Cardiac muscle cell (in vitro differentiated cells and primary cell): Measurements from ENCODE around the gene ARFRP1. TPM values are rescaled to one million over a fixed set of nuclear protein-coding genes. Genes with fewer than 3 reads are reported as not detected.
A peak's percentile ranks its signal among the peaks of the same experiment; 100 is the strongest.

ENCODE experiments used
- DNase-seq, 2 donors: peaks; one replicate each; pipeline versions ENCODE4 v3.0.0 to v3.0.0-alpha.2; 2010 to 2017; ENCODE audit warnings: low read depth in 1 of 2, low spot score in 1 of 2
- H3K27ac ChIP-seq: fragments of 200-600 bp; sonication (generic); 2 replicates; pipeline ENCODE4 v1.5.1; 2016
- H3K27me3 ChIP-seq: fragments of 200-600 bp; sonication (generic); 2 replicates; pipeline ENCODE4 v1.6.0; 2016; ENCODE audit warnings: control low read depth
- H3K36me3 ChIP-seq: fragments of 200-600 bp; sonication (generic); 2 replicates; pipeline ENCODE4 v1.5.1; 2016; ENCODE audit warnings: control low read depth
- H3K4me1 ChIP-seq: fragments of 200-600 bp; sonication (generic); 2 replicates; pipeline ENCODE4 v1.8.1; 2017; ENCODE audit warnings: low read depth, mild to moderate bottlenecking, mixed run types
- H3K4me3 ChIP-seq: fragments of 200-600 bp; sonication (generic); 2 replicates; pipeline ENCODE4 v1.5.1; 2016; ENCODE audit warnings: mild to moderate bottlenecking
- H3K9me3 ChIP-seq: fragments of 200-600 bp; sonication (generic); 2 replicates; pipeline ENCODE4 v1.5.1; 2017; ENCODE audit warnings: low read depth, mild to moderate bottlenecking, control low read depth
- CTCF ChIP-seq: IDR thresholded peaks from 2 replicates; pipeline ENCODE4 v1.5.1; 2012; ENCODE audit warnings: low read depth, mild to moderate bottlenecking, low read length
- polyA plus RNA-seq: library from polyadenylated mRNA; unstranded; fragments of >200 nt; fragmentation: Nextera tagmentation; extraction: Ambion mirVana; gene quantifications from 2 replicates; pipeline ENCODE4 v1.2.1, GENCODE V29; 2016
- total RNA-seq: library from RNA; depleted of rRNA; stranded (reverse); fragments of >200 nt; gene quantifications from 2 replicates; pipeline ENCODE4 v1.2.3, GENCODE V29; 2016

The ARFRP1 gene
- total and polyA plus RNA-seq, 2 experiments from 2014 or later: 61.3 to 85.1 TPM

GRCh38 chr20:63690003-63690897, 17.5 kb downstream of the ARFRP1 start:
- H3K4me3 ChIP-seq: no peak overlapping the region
- no peak for TF ChIP-seq CTCF
- DNase-seq: no peak
- peaks cover 7% of the 10 kb centered on the region for H3K4me1 ChIP-seq
- H3K27ac ChIP-seq: no peak overlapping the region
- H3K36me3 ChIP-seq: no peaks in the 10 kb centered on the region
- no peaks in the 10 kb centered on the region for H3K27me3 ChIP-seq
- no peaks in the 10 kb centered on the region for H3K9me3 ChIP-seq

- Histone ChIP-seq H3K27ac (no peak overlapping the region), H3K36me3 (no peaks in the 10 kb centered on the region), H3K9me3 (no peaks in the 10 kb centered on the region), H3K27me3 (no peaks in the 10 kb centered on the region), H3K4me1 (peaks cover 7% of the 10 kb centered on the region), H3K4me3 (no peak overlapping the region)
- no peak for TF ChIP-seq CTCF
- no peak for DNase-seq
Measured at GRCh38 chr20:63689046-63690002, 18.5 kb downstream of the ARFRP1 start.

- no peak for DNase-seq
- no peaks in the 10 kb centered on the region for H3K27me3 ChIP-seq
- no peak overlapping the region for H3K27ac ChIP-seq
- H3K9me3 ChIP-seq: no peaks in the 10 kb centered on the region
- no peaks in the 10 kb centered on the region for H3K36me3 ChIP-seq
- no peak overlapping the region for H3K4me3 ChIP-seq
- peaks cover 7% of the 10 kb centered on the region for H3K4me1 ChIP-seq
- TF ChIP-seq CTCF: no peak
Measured at GRCh38 chr20:63688228-63689045, 19.3 kb downstream of the ARFRP1 start.

GRCh38 chr20:63687419-63688178, 20.2 kb downstream of the ARFRP1 start:
- no peak for TF ChIP-seq CTCF
- Histone ChIP-seq H3K27me3 (no peaks in the 10 kb centered on the region), H3K9me3 (no peaks in the 10 kb centered on the region), H3K4me3 (no peak overlapping the region), H3K36me3 (no peaks in the 10 kb centered on the region), H3K4me1 (peaks cover 7% of the 10 kb centered on the region), H3K27ac (peak overlapping the region; percentile 44)
- DNase-seq: no peak
